ENCODE data around the gene DAB2IP.

DAB2IP gene

GRCh38 chr9:121807823-121808278 is 156.4 kb downstream of the DAB2IP start:
- no peak for DNase-seq

DNA sequence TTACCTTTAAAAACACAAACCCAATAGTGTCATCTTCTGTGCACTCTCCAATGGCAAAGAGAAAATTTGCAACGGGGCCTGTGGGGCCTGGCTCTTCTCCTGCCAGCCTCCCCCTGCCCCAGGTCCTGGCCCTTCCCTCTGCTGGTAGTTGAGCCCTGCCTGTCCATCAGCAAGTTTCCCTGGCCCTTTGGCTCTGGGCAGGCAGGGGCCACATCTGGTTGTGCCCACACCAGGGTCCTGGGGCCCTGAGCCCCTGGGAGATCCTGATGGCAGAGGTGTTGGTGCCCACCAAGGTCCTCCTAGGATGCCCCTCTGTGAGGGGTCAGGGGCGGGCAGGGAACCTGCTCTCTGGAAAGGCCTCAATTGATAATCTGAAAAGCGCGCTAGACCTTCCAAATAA is 157.3 kb downstream of the DAB2IP start:
- DNase-seq, result no peak

DNA sequence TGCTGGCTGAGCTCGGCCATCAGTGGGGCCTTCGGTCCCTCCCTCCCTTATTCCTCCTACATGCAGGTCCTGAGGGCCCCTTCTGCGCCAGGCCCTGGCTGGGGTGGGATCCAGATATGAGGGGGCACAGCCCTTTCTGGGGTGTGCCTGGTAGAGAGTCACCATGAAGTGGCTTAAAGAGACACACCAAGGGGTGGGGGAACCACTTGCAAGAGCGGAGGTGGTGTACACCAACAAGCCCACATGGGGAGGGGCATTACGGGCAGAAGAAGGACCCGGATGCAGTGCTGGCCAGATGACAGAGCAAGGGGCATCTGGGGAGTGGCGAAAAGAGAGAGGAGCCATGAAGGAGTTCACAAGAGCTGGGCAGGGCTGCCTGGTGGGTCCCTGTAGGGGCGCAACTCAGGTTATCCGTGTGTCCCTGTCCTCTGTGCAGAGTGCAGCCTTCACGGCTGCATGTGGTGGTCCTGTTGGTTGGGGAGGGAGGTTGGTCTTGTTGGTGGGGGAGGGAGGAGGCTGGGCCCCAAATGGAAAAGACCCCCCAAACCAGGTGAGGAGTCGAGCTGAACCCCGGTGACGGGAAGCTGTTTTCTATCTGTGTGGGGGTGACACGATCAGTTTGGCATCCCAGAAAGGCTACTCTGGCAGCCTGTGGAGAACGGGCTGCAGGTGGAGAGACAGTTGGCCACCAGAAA is 158.1 kb downstream of the DAB2IP start:
- DNase-seq, result no peak

GRCh38 chr9:121810489-121810888 is 159.1 kb downstream of the DAB2IP start:
- no peak for DNase-seq

- no peak for DNase-seq
Measured at GRCh38 chr9:121811140-121811539, 159.7 kb downstream of the DAB2IP start.

DNA sequence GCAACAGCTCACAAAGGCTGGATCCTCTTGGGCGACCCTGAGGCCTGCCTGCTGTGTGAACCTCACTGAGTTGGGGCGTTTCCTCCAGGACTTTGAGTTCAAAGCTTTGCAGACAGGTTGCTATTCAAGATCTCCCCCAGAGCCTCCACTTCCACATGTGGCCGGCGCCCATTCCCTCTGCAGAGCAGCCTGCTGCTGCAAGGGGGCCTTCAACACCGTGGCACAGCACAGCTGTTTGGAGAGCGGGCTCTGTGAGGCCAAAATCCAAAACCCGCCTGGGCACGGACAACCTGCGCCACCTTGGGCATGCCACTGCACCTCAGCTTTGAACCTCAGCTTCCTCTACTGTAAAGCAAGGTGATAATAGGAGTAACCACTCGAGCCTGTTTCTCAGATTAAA is 160.3 kb downstream of the DAB2IP start:
- DNase-seq, result no peak

DNA sequence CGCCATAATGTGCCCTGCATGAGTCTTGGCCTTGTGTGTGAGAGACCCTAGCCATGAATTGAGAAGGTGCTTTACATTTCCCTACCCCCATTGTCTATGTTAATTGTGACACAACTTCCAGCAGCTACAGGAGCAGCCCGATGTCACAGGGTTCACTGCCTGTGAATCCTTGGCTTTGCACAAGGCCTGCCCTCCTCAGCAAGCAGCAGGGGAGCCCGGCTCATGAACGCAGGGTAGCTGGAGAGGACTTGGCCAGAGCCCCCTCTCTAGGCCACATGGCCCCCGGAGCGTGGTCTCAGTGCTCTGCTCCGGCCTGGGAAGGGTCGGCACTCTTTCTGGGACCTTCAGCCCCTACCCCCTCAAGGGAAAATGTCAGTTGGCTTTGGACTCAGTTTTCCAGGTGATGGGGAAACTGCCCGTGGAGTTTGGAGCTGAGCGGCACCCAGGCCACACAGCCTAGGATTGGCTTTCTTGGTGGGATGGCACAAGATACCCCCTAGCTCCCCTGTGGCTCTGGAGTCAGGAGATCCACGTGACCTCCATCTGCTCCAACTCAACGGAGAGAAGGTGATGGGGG is 160.8 kb downstream of the DAB2IP start:
- DNase-seq, result no peak

GRCh38 chr9:121813519-121814210 is 162.2 kb downstream of the DAB2IP start:
- no peak for DNase-seq

- no peak for DNase-seq
Measured at GRCh38 chr9:121814594-121814993, 163.2 kb downstream of the DAB2IP start.

- no peak for DNase-seq
Measured at GRCh38 chr9:121815084-121815483, 163.7 kb downstream of the DAB2IP start.

GRCh38 chr9:121815546-121816448 is 164.4 kb downstream of the DAB2IP start:
- DNase-seq, result no peak

- no peak for DNase-seq
Measured at GRCh38 chr9:121816449-121816817, 165.0 kb downstream of the DAB2IP start.

DNA sequence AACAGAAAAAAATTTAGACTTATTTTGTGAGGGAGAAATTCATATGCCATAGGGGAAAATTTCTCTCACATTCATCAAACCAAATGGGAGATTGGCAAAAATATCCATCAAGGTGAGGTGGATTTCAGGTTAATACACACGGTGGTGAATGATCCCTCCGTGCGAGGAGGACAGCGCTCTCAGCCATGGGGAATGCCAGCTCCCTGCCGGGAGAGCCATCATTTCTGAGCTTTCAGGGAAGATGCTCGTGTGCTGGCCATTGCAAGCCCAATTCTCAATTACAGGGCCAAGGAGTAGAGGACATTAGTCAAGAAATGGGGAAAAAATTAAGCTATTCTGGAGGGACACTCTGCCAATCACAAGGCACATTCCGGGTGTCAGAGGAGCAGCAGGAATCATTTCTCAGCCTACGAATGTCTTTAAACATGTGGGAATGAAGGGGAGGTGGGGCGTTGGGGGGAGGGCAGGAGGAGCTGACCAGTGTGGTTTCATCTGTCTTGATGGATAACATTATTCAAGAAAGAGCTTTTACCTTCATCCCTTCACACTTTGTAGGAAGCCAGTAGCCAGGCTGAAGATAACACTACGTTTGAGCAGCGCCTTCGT is 165.5 kb downstream of the DAB2IP start:
- DNase-seq, result no peak

- DNase-seq, result no peak
Measured at GRCh38 chr9:121817476-121817875, 166.0 kb downstream of the DAB2IP start.

DNA sequence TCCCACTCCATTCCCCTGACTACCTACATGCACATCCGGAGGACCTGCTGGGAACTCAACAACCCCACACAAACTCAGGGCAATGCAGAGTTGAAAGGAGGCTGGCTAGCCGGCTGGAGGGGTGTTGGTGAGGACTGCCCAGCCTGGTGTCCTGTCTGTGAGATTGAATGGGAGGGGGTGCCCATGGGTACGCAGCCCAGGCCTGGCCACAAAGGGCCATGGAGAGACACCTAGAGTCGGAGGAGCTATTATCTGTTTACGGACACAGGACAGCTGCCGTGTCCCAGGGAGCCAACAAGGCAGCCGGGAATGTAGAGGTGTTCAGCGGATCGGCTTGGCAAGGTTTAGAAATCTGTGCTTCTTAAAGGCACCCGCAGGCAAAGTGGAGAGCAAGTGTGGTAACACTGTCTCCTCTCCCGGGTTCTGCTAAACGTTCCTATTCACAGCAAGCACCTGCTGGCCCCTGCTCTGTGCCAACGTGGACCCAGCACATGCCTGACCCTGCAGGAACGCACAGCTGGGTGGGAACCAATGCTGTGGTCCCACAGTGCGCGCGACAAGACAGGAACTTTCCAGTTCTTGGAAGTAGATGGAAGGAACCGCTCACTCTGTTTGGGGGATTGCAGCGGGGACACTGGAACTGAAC is 166.7 kb downstream of the DAB2IP start:
- no peak for DNase-seq

DNA sequence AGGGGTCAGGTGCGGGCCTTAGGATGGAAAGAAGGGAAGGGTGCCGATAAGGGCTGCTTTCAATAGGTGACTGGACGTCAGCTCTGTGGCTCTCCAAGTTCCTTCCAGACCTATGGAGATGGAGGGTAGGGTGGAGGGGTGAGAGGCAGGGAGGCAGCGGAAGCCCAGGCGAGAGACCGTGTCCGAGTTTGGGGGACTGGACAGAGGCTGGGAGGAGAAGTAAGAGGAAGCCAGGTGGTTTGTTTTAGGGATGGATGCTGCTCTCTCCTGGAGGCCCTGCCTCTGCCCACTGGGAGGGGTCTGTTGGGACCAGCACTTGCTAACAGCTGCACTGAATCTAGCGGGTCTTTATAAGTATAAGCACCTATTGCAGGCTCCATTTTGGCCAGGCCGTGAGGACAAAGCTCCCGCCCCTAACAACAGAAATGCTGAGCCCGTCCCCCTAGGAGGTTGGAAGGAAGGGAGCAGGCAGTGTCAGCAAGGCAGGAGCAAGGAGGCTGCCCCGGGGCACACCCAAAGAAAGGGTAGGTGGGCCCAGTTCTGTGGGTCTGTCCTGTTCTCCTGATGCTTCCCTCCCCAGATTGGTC is 167.5 kb downstream of the DAB2IP start:
- no peak for DNase-seq

- no peak for DNase-seq
Measured at GRCh38 chr9:121819428-121820231, 168.2 kb downstream of the DAB2IP start.

GRCh38 chr9:121820286-121821005 is 169.0 kb downstream of the DAB2IP start:
- DNase-seq, result no peak

GRCh38 chr9:121821326-121821725 is 169.9 kb downstream of the DAB2IP start:
- no peak for DNase-seq

Data from NCI-H1048 (cell line).